Neuronal stem cell (in vitro differentiated cells): ENCODE measurements around the gene ZBTB2.

Experiments used
- DNase-seq: peaks from one replicate; pipeline ENCODE4 v3.0.0-alpha.2; 2013; ENCODE audit warnings: low spot score
- H2AFZ ChIP-seq: one replicate; pipeline ENCODE4 v1.6.1; 2013; ENCODE audit warnings: mild to moderate bottlenecking, low read length, inconsistent platforms
- H2AK5ac ChIP-seq: 2 replicates; pipeline ENCODE4 v1.6.1; 2013; ENCODE audit warnings: low read depth, mild to moderate bottlenecking, inconsistent platforms, low read length, moderate library complexity, mixed read lengths
- H2BK120ac ChIP-seq: 2 replicates; pipeline ENCODE4 v1.6.1; 2013; ENCODE audit warnings: low read depth, mild to moderate bottlenecking, inconsistent platforms, low read length, moderate library complexity, mixed read lengths
- H2BK12ac ChIP-seq: one replicate; pipeline ENCODE4 v1.6.1; 2013; ENCODE audit warnings: low read length, inconsistent platforms
- H2BK15ac ChIP-seq: 2 replicates; pipeline ENCODE4 v1.6.1; 2013; ENCODE audit warnings: mild to moderate bottlenecking, low read length, inconsistent platforms, mixed read lengths
- H2BK5ac ChIP-seq: one replicate; pipeline ENCODE4 v1.6.1; 2013; ENCODE audit warnings: inconsistent platforms, mild to moderate bottlenecking, low read length, moderate library complexity
- H3K14ac ChIP-seq: one replicate; pipeline ENCODE4 v1.6.1; 2013; ENCODE audit warnings: low read length, inconsistent platforms
- H3K18ac ChIP-seq: 2 replicates; pipeline ENCODE4 v1.6.1; 2013; ENCODE audit warnings: low read length, inconsistent platforms
- H3K23ac ChIP-seq: 2 replicates; pipeline ENCODE4 v1.6.1; 2013; ENCODE audit warnings: low read depth, mild to moderate bottlenecking, mixed read lengths, low read length, inconsistent platforms; ENCODE audit not compliant: poor library complexity
- H3K27ac ChIP-seq: replicated peaks from 3 replicates; pipeline ENCODE4 v1.5.1; 2013; ENCODE audit warnings: low read length, inconsistent platforms
- H3K27me3 ChIP-seq, 3 experiments: 2 replicates each; pipeline ENCODE4 v1.6.1; 2013; ENCODE audit warnings: low read length in 3 of 3, mild to moderate bottlenecking in 2 of 3, inconsistent platforms in 1 of 3, low read depth in 1 of 3, mixed read lengths in 1 of 3, moderate library complexity in 1 of 3; ENCODE audit not compliant: control insufficient read depth in 3 of 3, insufficient read depth in 3 of 3
- H3K36me3 ChIP-seq, 2 donors: replicated peaks in 1 of 2; 2 replicates each; pipeline ENCODE4 v1.6.1; 2013; ENCODE audit warnings: low read length in 2 of 2; ENCODE audit not compliant: control insufficient read depth in 2 of 2, insufficient read depth in 2 of 2
- H3K4ac ChIP-seq: 2 replicates; pipeline ENCODE4 v1.6.1; 2013; ENCODE audit warnings: inconsistent platforms, mild to moderate bottlenecking, low read length, moderate library complexity
- H3K4me1 ChIP-seq, 2 donors: 1 replicate in 1 of 2; 2 replicates in 1 of 2; pipeline ENCODE4 v1.6.1; 2013; ENCODE audit warnings: low read length in 2 of 2, low read depth in 1 of 2; ENCODE audit not compliant: control insufficient read depth in 2 of 2, insufficient read depth in 1 of 2
- H3K4me2 ChIP-seq: one replicate; pipeline ENCODE4 v1.6.1; 2013; ENCODE audit warnings: mild to moderate bottlenecking, low read length, inconsistent platforms; ENCODE audit not compliant: insufficient read depth, poor library complexity, severe bottlenecking
- H3K4me3 ChIP-seq, 2 donors: 2 replicates each; pipeline ENCODE4 v1.5.1; 2013; ENCODE audit warnings: low read length in 2 of 2, mild to moderate bottlenecking in 2 of 2, inconsistent platforms in 1 of 2, moderate library complexity in 1 of 2
- H3K79me1 ChIP-seq: one replicate; pipeline ENCODE4 v1.6.1; 2013; ENCODE audit warnings: low read depth, mild to moderate bottlenecking, inconsistent platforms, low read length, moderate library complexity
- H3K9ac ChIP-seq: one replicate; pipeline ENCODE4 v1.6.1; 2013; ENCODE audit warnings: mild to moderate bottlenecking, low read depth, low read length, inconsistent platforms; ENCODE audit not compliant: poor library complexity
- H3K9me3 ChIP-seq, 2 donors: replicated peaks in 1 of 2; 2 replicates each; pipeline versions ENCODE3 to v1.6.1; 2013; ENCODE audit warnings: low read length in 2 of 2, mild to moderate bottlenecking in 2 of 2, inconsistent platforms in 1 of 2, low read depth in 1 of 2, mixed read lengths in 1 of 2, moderate library complexity in 1 of 2; ENCODE audit not compliant: control insufficient read depth in 2 of 2, insufficient read depth in 1 of 2
- H4K8ac ChIP-seq: one replicate; pipeline ENCODE4 v1.6.1; 2013; ENCODE audit warnings: low read depth, mild to moderate bottlenecking, inconsistent platforms, low read length, moderate library complexity
- H4K91ac ChIP-seq: one replicate; pipeline ENCODE4 v1.6.1; 2013; ENCODE audit warnings: low read length, low read depth, mild to moderate bottlenecking, inconsistent platforms; ENCODE audit not compliant: poor library complexity
- WGBS, 2 donors: extraction: QIAGEN DNeasy Blood & Tissue Kit; methylation state at CpG; one replicate each; pipeline ENCODE4 v1.1.7; 2013; ENCODE audit warnings: missing lambda C conversion rate in 2 of 2, mixed read lengths in 1 of 2; ENCODE audit not compliant: insufficient read length in 2 of 2, insufficient replicate concordance in 1 of 2; ENCODE audit errors: extremely low coverage in 2 of 2; 5-methylcytosine and 5-hydroxymethylcytosine counted together

Gene ZBTB2

DNA sequence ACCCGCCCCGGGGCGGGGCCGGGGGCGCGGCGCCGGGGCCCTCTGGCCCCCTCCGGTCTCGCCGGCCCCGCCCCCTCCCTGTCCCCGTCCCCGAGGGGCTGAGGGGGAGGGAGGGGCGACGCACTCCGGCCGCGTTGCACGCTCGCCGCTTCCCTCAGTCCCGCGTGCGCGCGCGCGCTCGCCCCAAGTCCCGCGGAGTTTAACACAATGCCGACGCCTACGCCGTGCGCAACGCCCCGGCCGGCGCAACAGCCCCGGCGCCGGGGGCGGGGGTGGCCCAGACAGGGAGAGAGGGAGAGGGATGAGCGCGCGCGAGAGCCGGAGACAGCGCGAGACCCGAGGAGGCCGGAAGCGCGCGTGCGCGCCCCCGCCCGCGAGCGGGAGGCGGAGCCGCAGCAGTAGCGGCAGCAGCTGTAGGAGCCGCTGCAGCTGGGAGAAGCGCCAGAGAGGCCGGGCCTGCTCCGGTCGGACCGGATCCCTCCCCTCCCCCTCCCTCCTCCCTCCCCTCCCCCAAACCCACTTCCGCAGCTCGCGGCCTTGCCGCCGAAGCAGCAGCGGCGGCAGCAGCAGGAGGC is 996 bp downstream of the ZBTB2 start:
- H3K27me3 ChIP-seq = no peaks in the 10 kb centered on the region
- H3K14ac ChIP-seq = no peak overlapping the region
- peaks cover under 1 to 53% of the 10 kb centered on the region in 2 donors for H3K36me3 ChIP-seq
- peak overlapping the region; percentile 99 for H3K23ac ChIP-seq
- peak; percentile 99 for DNase-seq
- peak overlapping the region; percentile 37 for H3K4me2 ChIP-seq
- no CpG with 5 or more reads among the region's 79 CpGs for WGBS, 2 donors
- no peak overlapping the region for H2BK15ac ChIP-seq
- H3K4me1 ChIP-seq = peaks cover 4 to 17% of the 10 kb centered on the region in 2 donors
- H4K91ac ChIP-seq = no peak overlapping the region
- peak overlapping the region; percentile 93 for H4K8ac ChIP-seq
- peak overlapping the region; percentile 46 for H2BK12ac ChIP-seq
- peak overlapping the region; percentile 99 for H3K18ac ChIP-seq
- H3K4ac ChIP-seq = no peak overlapping the region
- H2AFZ ChIP-seq = peak overlapping the region; percentile 91
- H2BK120ac ChIP-seq = no peak overlapping the region
- H2AK5ac ChIP-seq = peak overlapping the region; percentile 96
- no peaks in the 10 kb centered on the region for H3K9me3 ChIP-seq
- H3K9ac ChIP-seq = peak overlapping the region; percentile 99
- H3K79me1 ChIP-seq = peaks cover 2% of the 10 kb centered on the region
- peak overlapping the region; percentile 99 for H2BK5ac ChIP-seq
- peak overlapping the region; percentile 100 for H3K27ac ChIP-seq
- peak overlapping the region; percentile 61 to 99 for H3K4me3 ChIP-seq

DNA sequence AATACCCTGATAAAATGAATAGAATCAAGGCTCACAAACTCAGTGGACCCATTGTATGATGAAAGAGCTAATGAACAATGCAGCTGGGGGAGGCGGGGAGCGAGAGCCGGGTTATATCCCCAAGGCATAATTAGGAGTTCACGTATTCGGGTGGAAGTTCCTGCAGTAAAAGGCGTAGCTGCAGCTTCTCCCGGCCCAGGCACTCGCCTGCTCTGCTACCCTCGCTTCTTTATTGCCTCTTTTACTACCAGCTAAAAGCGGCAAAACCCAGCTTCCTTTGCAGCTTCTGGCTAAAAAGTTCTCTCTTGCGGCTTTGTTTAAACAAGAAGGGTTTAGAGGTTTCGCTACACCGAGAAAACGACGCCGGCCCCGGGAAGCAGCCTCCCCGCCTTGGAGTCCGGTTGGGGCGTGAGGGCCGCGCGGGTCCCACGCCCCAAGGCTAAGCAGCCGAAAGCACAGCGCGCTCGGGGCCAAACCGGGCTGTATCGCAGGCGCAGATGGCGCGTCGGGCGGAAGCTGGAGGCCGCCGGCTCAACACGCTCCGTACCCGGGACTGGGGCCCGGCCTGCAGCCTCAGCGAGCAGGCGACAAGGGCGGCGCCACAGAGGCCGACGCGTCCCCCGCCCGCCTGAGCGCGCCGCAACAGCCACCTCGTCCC is 1.6 kb downstream of the ZBTB2 start:
- peak overlapping the region; percentile 100 for H3K18ac ChIP-seq
- peak overlapping the region; percentile 91 for H2AFZ ChIP-seq
- peak overlapping the region; percentile 99 for H2BK5ac ChIP-seq
- no peak for DNase-seq
- H2BK15ac ChIP-seq = peak overlapping the region; percentile 19
- H3K27me3 ChIP-seq = no peaks in the 10 kb centered on the region
- WGBS, 2 donors = no CpG with 5 or more reads among the region's 54 CpGs
- peak overlapping the region; percentile 87 for H2BK12ac ChIP-seq
- H2BK120ac ChIP-seq = no peak overlapping the region
- H3K4ac ChIP-seq = peak overlapping the region; percentile 96
- H3K9ac ChIP-seq = peak overlapping the region; percentile 98
- peak overlapping the region; percentile 89 for H4K91ac ChIP-seq
- no peaks in the 10 kb centered on the region for H3K9me3 ChIP-seq
- H3K4me3 ChIP-seq = peak overlapping the region; percentile 61 to 86
- H4K8ac ChIP-seq = no peak overlapping the region
- peak overlapping the region; percentile 98 for H3K14ac ChIP-seq
- H3K79me1 ChIP-seq = peaks cover 2% of the 10 kb centered on the region
- H3K27ac ChIP-seq = peak overlapping the region; percentile 100
- H3K4me1 ChIP-seq = peaks cover 4 to 17% of the 10 kb centered on the region in 2 donors
- H2AK5ac ChIP-seq = no peak overlapping the region
- peak overlapping the region; percentile 99 for H3K23ac ChIP-seq
- H3K36me3 ChIP-seq = peaks cover 0 to 47% of the 10 kb centered on the region in 2 donors
- H3K4me2 ChIP-seq = peak overlapping the region; percentile 76

DNA sequence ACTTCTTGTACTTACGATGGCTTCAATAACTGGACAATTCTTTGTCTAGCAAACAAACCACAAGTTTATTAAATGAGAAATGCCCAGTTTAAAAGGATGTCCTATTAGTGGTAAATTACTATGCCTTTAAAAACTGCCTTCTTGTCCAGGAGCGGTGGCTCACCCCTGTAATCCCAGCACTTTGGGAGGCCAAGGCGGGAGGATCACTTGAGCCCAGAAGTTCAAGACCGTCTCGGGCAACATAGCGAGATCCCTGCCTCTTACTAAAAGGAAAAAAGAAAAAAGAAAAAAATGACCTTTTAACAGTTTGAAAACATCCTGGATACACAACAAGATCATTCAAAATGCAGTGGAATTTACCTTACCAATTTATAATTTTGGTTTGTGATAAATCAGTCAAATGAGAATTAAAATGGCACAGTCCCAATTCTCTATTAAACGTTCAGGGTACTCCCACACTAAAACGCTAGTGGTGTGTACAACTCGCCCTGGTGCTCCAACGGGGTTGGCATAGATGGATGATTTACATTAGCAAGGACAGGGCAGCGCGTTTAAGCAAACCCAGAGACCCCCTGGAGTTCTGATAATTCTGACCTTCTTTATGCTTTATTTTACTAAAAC is 2.3 kb downstream of the ZBTB2 start:
- Histone ChIP-seq H3K27me3 (no peaks in the 10 kb centered on the region), H3K4me2 (peak overlapping the region; percentile 76), H3K36me3 (peaks cover 0 to 48% of the 10 kb centered on the region in 2 donors), H3K9ac (no peak overlapping the region), H2AFZ (peak overlapping the region; percentile 91), H3K23ac (no peak overlapping the region), H3K4ac (no peak overlapping the region), H2BK12ac (no peak overlapping the region), H2AK5ac (no peak overlapping the region), H4K91ac (no peak overlapping the region), H3K14ac (no peak overlapping the region), H3K18ac (no peak overlapping the region), H3K9me3 (no peaks in the 10 kb centered on the region), H3K4me1 (peaks cover 4 to 17% of the 10 kb centered on the region in 2 donors), H2BK5ac (no peak overlapping the region), H4K8ac (no peak overlapping the region), H3K27ac (peak overlapping the region; percentile 100), H2BK120ac (no peak overlapping the region), H3K79me1 (peaks cover 2% of the 10 kb centered on the region), H3K4me3 (peak overlapping the region; percentile 61 to 86), H2BK15ac (no peak overlapping the region)
- no CpG with 5 or more reads among the region's 12 CpGs for WGBS, 2 donors
- DNase-seq = no peak

DNA sequence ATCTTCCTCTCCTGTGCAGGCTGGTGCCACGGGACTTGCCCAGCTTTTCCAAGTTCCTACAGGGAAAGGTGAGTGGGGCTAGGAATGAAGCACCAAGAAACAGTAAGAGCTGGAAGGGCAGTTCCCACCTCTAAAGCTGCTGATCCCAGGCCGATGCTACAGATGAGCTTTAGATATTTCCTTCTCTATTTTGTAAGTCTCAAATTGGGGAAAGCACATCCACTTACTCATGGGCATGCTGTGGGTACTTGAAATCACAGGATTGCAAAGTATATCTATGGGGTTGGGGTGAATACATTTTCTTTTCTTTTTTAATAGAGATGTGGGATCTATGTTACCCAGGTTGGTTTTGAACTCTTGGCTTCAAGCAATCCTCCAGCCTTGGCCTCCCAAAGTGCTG is 3.1 kb downstream of the ZBTB2 start:
- H4K8ac ChIP-seq = no peak overlapping the region
- no peak overlapping the region for H3K23ac ChIP-seq
- no peak overlapping the region for H3K9ac ChIP-seq
- H3K4me1 ChIP-seq = peaks cover 0 to 12% of the 10 kb centered on the region in 2 donors
- no peak overlapping the region for H2AFZ ChIP-seq
- H2BK15ac ChIP-seq = no peak overlapping the region
- H3K4me2 ChIP-seq = no peak overlapping the region
- no CpG with 5 or more reads among the region's 2 CpGs for WGBS, 2 donors
- peaks cover 2% of the 10 kb centered on the region for H3K79me1 ChIP-seq
- H2BK120ac ChIP-seq = no peak overlapping the region
- H3K4me3 ChIP-seq = no peak overlapping the region
- H2BK12ac ChIP-seq = no peak overlapping the region
- H3K27ac ChIP-seq = no peak overlapping the region
- H3K36me3 ChIP-seq = peaks cover 0 to 44% of the 10 kb centered on the region in 2 donors
- no peak overlapping the region for H3K4ac ChIP-seq
- no peak overlapping the region for H3K14ac ChIP-seq
- H3K18ac ChIP-seq = no peak overlapping the region
- H3K27me3 ChIP-seq = no peaks in the 10 kb centered on the region
- no peak overlapping the region for H4K91ac ChIP-seq
- no peak overlapping the region for H2AK5ac ChIP-seq
- DNase-seq = no peak
- no peaks in the 10 kb centered on the region for H3K9me3 ChIP-seq
- H2BK5ac ChIP-seq = no peak overlapping the region
